CD4-positive, alpha-beta T cell treated with Interleukin-17A for 1 hour (primary cell): ENCODE measurements around the gene ONECUT3.
"Not testable (repeated sequence)": the region's sequence is repeated elsewhere in the genome, so short reads cannot be mapped to it uniquely, and the experiment has no call there.

ENCODE experiments used
- DNase-seq: peaks from one replicate; pipeline ENCODE4 v3.0.0-alpha.2; 2020

Gene ONECUT3

GRCh38 chr19:1756705-1757465 lies 3.6 kb downstream of the ONECUT3 start:
- DNase-seq: no peak

GRCh38 chr19:1757468-1758230 lies 4.3 kb downstream of the ONECUT3 start:
- DNase-seq: no peak

- DNase-seq: no peak
Observed at GRCh38 chr19:1758231-1758577, 4.9 kb downstream of the ONECUT3 start.

- DNase-seq: no peak
Observed at GRCh38 chr19:1758959-1759903, 5.9 kb downstream of the ONECUT3 start.

- DNase-seq: no peak
Observed at GRCh38 chr19:1760020-1760419, 6.7 kb downstream of the ONECUT3 start.

- not testable (repeated sequence) for DNase-seq
Observed at GRCh38 chr19:1760786-1761527, 7.7 kb downstream of the ONECUT3 start.

- no peak for DNase-seq
Observed at GRCh38 chr19:1761528-1762242, 8.4 kb downstream of the ONECUT3 start.

GRCh38 chr19:1762243-1763117 lies 9.2 kb downstream of the ONECUT3 start:
- DNase-seq: no peak

GRCh38 chr19:1763648-1764639 lies 10.6 kb downstream of the ONECUT3 start:
- DNase-seq: no peak

GRCh38 chr19:1764729-1765128 lies 11.4 kb downstream of the ONECUT3 start:
- DNase-seq: no peak

- no peak for DNase-seq
Observed at GRCh38 chr19:1765232-1765903, 12.1 kb downstream of the ONECUT3 start.

GRCh38 chr19:1765904-1766799 lies 12.8 kb downstream of the ONECUT3 start:
- no peak for DNase-seq

GRCh38 chr19:1766800-1767352 lies 13.6 kb downstream of the ONECUT3 start:
- no peak for DNase-seq

GRCh38 chr19:1767464-1767933 lies 14.2 kb downstream of the ONECUT3 start:
- DNase-seq: peak; percentile 55

GRCh38 chr19:1768248-1768647 lies 14.9 kb downstream of the ONECUT3 start:
- DNase-seq: no peak

- no peak for DNase-seq
Observed at GRCh38 chr19:1768918-1769644, 15.8 kb downstream of the ONECUT3 start.

GRCh38 chr19:1769645-1769985 lies 16.3 kb downstream of the ONECUT3 start:
- DNase-seq: no peak
